OCI-LY7 (cell line): ENCODE data around the gene MTHFD2L.

Experiments
- EZH2phosphoT487 ChIP-seq: fragments of 200-600 bp; sonication (generic); IDR thresholded peaks from 2 replicates; pipeline ENCODE4 v1.6.1; 2018; ENCODE audit warnings: low read depth, borderline replicate concordance, mild to moderate bottlenecking, mixed run types, antibody characterized with exemption, low read length, moderate library complexity, mixed read lengths
- TF ChIP-seq, protein P1 (sequence below): fragments of 200-600 bp; sonication (generic); conservative IDR thresholded peaks from 2 replicates; pipeline ENCODE4 v1.5.1; 2014; ENCODE audit warnings: mild to moderate bottlenecking, antibody characterized with exemption, low read length, moderate library complexity, mixed read lengths

- TF ChIP-seq, protein P1, sequence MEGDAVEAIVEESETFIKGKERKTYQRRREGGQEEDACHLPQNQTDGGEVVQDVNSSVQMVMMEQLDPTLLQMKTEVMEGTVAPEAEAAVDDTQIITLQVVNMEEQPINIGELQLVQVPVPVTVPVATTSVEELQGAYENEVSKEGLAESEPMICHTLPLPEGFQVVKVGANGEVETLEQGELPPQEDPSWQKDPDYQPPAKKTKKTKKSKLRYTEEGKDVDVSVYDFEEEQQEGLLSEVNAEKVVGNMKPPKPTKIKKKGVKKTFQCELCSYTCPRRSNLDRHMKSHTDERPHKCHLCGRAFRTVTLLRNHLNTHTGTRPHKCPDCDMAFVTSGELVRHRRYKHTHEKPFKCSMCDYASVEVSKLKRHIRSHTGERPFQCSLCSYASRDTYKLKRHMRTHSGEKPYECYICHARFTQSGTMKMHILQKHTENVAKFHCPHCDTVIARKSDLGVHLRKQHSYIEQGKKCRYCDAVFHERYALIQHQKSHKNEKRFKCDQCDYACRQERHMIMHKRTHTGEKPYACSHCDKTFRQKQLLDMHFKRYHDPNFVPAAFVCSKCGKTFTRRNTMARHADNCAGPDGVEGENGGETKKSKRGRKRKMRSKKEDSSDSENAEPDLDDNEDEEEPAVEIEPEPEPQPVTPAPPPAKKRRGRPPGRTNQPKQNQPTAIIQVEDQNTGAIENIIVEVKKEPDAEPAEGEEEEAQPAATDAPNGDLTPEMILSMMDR: no peak
- no peak for TF ChIP-seq EZH2phosphoT487
These were observed 172.4 kb downstream of the MTHFD2L start for GRCh38 chr4:74330295-74330750.
